Measurements from ENCODE around the gene IRS1.

IRS1 gene

DNA sequence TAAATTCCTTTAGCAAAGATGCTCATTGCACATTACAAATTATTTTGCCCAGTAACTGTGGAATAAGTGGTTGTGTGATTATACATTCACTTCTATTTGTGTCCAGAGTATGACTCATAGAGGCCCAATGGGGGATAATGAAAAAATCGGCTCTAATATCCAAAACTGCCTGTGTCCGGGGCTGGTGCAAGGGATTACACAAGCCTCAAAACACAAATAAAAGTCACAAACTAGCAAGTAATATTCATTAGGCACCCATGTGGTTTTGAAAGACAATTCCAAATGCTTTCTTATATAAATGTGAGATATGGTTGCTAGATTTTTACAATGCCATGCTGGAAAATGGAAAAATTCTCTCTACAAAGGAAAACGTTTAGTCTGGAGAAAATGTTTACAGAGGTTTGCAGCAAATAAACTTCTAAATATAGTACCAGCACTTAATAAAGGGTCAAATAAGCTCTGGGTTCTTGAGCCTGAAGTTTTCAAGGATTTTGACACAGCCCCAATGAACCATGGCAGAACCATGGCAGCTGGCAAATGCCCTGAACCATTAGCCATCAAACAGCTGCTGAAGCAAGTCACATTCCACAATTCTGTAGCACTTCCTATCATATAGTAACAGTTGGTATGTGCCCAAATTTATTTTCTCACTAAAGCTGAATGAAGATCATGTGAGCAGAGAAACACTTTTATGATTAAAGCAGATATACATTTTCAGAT lies 40.5 kb downstream of the IRS1 start:
- TF ChIP-seq, protein P1, sequence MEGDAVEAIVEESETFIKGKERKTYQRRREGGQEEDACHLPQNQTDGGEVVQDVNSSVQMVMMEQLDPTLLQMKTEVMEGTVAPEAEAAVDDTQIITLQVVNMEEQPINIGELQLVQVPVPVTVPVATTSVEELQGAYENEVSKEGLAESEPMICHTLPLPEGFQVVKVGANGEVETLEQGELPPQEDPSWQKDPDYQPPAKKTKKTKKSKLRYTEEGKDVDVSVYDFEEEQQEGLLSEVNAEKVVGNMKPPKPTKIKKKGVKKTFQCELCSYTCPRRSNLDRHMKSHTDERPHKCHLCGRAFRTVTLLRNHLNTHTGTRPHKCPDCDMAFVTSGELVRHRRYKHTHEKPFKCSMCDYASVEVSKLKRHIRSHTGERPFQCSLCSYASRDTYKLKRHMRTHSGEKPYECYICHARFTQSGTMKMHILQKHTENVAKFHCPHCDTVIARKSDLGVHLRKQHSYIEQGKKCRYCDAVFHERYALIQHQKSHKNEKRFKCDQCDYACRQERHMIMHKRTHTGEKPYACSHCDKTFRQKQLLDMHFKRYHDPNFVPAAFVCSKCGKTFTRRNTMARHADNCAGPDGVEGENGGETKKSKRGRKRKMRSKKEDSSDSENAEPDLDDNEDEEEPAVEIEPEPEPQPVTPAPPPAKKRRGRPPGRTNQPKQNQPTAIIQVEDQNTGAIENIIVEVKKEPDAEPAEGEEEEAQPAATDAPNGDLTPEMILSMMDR (IDR thresholded peaks at IDR 0.05; ENCODE audit: insufficient read depth, low read depth, low read length, missing control alignments), result no peak
- no peak for DNase-seq (ENCODE audit: low read depth)
- H3K4me3 ChIP-seq (ENCODE audit: low read depth, low read length), result no peak overlapping the region

DNA sequence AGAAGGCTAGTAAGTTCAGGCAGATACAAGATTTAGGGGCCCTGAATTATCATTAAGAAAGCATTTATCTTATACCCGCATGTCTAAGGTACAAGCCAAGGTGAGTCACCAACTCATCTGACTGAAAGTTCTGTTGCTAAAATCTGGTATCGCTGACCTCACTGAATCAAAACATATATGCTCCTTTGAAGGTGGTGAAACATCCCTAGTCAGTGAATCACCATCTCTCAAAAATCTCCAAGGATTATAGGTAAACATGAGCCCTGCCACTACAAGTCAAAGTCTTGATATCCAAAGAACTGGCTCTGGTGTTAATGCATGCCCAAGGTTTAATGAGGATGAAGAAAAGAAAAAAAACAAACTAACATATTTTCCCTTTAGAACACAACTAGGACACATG lies 43.5 kb downstream of the IRS1 start:
- TF ChIP-seq, protein P1 (IDR thresholded peaks at IDR 0.05; ENCODE audit: insufficient read depth, low read depth, low read length, missing control alignments), result no peak
- no peak overlapping the region for H3K4me3 ChIP-seq (ENCODE audit: low read depth, low read length)
- no peak for DNase-seq (ENCODE audit: low read depth)

DNA sequence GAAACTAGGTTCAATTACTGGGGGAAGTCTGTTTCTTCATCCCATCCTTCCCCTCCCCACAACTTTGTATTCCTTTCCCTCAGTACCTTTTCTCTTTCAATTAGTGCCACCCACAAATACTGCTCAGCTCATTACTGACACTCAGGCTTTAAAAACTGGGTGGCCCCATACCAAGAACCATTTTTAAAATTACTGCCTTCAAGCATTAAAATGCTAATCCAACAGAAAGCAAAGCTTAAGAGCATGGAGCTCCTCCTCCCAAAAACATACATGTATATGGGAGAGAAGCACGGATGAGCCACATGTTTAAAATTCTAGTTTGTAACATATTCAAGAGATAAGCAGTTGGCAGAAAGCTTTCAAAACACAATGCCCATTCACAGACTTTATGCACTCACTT lies 44.0 kb downstream of the IRS1 start:
- TF ChIP-seq, protein P1 (IDR thresholded peaks at IDR 0.05; ENCODE audit: insufficient read depth, low read depth, low read length, missing control alignments), result no peak
- H3K4me3 ChIP-seq (ENCODE audit: low read depth, low read length), result no peak overlapping the region
- DNase-seq (ENCODE audit: low read depth), result no peak

DNA sequence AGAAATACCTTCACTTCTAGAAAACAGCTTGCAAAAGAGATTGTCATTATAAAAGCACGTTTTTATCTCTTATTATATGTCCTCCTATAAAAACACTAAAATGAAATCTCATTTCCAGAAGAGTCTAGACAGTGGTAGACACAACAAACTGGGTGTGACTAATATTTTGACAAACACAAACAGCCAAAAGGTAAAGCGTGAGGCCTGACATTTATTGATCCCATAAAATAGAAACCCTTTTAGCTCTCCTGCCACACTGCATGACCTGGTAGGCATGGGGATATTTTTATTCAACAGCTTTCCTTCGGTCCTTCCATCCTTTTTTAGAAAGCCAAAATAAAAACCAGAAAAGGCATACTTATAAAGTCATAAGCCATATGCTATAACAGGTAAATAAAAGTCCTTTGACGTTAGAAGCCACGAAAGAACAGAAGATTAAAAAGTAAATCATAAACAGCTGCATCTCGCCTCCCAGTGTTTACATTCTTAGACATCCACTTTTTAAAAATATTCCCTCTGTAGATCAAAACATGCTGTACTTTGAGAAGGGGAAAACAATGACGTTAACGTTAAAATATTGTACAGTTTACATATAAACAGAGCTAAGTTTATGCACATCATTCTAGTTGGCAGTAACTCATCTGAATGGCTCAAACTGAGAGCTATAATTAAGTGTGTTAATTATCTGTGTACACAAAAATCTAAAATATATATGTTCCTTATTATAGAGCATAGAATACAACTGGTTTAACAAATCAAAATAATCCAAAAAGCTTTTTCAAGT lies 44.6 kb downstream of the IRS1 start:
- H3K4me3 ChIP-seq (ENCODE audit: low read depth, low read length), result no peak overlapping the region
- DNase-seq (ENCODE audit: low read depth), result no peak
- TF ChIP-seq, protein P1 (IDR thresholded peaks at IDR 0.05; ENCODE audit: insufficient read depth, low read depth, low read length, missing control alignments), result no peak

DNA sequence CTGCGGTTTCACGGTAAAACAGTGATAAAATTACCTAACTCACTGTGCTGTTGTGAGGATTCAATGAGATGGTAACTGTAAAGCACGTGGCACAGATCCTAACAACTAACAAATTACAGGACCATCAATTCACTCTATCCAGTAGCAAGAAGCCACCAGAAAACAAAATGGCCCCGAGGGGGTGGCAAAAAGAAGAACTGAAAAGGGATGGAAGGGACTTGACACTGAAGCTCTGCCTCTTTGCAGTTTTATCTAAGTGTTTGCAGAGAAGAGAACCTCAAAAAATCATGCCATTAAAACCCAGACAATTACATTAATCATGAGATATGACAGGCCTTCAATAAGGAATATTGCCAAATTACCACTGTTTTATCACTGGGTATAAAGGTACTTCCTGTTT lies 46.7 kb downstream of the IRS1 start:
- no peak overlapping the region for H3K4me3 ChIP-seq (ENCODE audit: low read depth, low read length)
- no peak for DNase-seq (ENCODE audit: low read depth)
- TF ChIP-seq, protein P1 (IDR thresholded peaks at IDR 0.05; ENCODE audit: insufficient read depth, low read depth, low read length, missing control alignments), result no peak

DNA sequence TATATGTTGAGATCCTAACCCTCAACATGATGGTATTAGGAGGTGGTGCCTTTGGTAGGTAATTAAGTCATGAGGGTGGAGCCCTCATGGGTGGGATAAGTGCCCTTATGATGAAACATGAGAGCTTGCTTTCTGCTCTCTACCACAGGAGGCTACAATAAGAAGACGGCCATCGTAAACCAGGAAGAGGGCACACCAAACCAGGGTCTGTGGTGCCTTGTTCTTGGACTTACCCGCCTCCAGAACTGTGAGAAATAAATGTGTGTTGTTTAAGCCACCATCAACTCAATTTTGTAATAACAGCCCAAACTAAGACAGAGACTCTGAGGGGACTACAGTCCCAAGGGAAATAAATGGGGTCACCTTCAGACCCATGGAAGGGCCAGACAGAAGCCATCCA lies 52.3 kb downstream of the IRS1 start:
- TF ChIP-seq, protein P1 (IDR thresholded peaks at IDR 0.05; ENCODE audit: insufficient read depth, low read depth, low read length, missing control alignments), result no peak
- DNase-seq (ENCODE audit: low read depth), result no peak
- H3K4me3 ChIP-seq (ENCODE audit: low read depth, low read length), result no peak overlapping the region
